ENCODE results near the gene PAK5.

GRCh38 chr20:9523636-9524035 is 315.2 kb downstream of the PAK5 start:
- TF ChIP-seq, protein P1, sequence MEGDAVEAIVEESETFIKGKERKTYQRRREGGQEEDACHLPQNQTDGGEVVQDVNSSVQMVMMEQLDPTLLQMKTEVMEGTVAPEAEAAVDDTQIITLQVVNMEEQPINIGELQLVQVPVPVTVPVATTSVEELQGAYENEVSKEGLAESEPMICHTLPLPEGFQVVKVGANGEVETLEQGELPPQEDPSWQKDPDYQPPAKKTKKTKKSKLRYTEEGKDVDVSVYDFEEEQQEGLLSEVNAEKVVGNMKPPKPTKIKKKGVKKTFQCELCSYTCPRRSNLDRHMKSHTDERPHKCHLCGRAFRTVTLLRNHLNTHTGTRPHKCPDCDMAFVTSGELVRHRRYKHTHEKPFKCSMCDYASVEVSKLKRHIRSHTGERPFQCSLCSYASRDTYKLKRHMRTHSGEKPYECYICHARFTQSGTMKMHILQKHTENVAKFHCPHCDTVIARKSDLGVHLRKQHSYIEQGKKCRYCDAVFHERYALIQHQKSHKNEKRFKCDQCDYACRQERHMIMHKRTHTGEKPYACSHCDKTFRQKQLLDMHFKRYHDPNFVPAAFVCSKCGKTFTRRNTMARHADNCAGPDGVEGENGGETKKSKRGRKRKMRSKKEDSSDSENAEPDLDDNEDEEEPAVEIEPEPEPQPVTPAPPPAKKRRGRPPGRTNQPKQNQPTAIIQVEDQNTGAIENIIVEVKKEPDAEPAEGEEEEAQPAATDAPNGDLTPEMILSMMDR (IDR thresholded peaks at IDR 0.05), result no peak
- TF ChIP-seq POLR2AphosphoS5 (IDR thresholded peaks at IDR 0.05; ENCODE audit: insufficient read depth in 1 of 2, low read depth in 1 of 2) (no peak), POLR2A (IDR thresholded peaks at IDR 0.05) (no peak)
